ENCODE data around the gene CACNA1B.

DNA sequence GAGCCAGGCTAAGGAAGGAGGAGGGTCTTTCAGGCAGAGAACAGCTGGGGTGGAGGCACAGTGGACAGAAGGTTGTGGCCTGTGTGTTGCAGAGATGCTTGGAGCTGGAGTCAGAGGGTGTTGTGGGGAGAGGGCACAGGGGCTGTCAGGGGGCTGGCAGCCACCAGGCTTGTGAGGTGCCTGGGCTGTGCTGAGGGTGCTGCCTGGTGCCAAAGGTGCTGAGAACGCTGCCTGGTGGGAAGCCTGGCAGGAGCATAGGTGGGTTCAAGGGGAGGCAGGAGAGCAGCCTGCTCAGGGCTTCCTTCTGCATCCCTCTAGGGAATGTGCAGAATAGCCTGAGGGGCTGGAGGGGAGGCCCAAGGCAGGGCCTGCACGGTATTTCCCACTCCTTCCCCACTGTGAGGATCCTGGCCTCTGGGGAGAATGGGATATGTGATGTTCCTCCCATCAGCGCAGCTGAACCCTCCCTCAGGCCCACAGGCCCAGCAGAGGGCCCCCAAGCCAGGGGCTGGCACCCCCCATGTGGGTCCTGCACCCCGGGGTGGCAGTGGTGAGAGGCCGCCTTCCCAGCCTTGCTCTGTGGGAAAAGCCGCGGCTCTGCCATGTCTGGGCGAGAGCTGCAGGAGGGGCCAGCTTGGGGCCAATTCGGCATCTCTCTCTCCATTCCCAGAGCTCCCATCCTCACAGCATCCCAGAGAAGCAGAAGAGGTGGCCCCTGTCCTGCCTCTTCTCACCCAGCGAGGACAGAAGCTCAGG is 76.3 kb downstream of the CACNA1B start:
- TF ChIP-seq, protein P1, sequence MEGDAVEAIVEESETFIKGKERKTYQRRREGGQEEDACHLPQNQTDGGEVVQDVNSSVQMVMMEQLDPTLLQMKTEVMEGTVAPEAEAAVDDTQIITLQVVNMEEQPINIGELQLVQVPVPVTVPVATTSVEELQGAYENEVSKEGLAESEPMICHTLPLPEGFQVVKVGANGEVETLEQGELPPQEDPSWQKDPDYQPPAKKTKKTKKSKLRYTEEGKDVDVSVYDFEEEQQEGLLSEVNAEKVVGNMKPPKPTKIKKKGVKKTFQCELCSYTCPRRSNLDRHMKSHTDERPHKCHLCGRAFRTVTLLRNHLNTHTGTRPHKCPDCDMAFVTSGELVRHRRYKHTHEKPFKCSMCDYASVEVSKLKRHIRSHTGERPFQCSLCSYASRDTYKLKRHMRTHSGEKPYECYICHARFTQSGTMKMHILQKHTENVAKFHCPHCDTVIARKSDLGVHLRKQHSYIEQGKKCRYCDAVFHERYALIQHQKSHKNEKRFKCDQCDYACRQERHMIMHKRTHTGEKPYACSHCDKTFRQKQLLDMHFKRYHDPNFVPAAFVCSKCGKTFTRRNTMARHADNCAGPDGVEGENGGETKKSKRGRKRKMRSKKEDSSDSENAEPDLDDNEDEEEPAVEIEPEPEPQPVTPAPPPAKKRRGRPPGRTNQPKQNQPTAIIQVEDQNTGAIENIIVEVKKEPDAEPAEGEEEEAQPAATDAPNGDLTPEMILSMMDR (IDR thresholded peaks at IDR 0.05) = no peak
- no peak for TF ChIP-seq ZFX (IDR thresholded peaks at IDR 0.05; ENCODE audit: borderline replicate concordance)
